Keratinocyte (primary cell): ENCODE results near the gene UTF1.

ENCODE experiments used
- CTCF ChIP-seq, 3 experiments: IDR thresholded peaks in 1 of 3; conservative IDR thresholded peaks in 1 of 3; optimal IDR thresholded peaks in 1 of 3; 2 replicates in 2 of 3; 3 replicates in 1 of 3; pipeline versions ENCODE3 to v1.5.1; 2011; ENCODE audit warnings: low read length in 3 of 3, mild to moderate bottlenecking in 3 of 3, moderate library complexity in 2 of 3, control low read depth in 1 of 3, inconsistent platforms in 1 of 3; ENCODE audit not compliant: insufficient read depth in 2 of 3; ENCODE audit errors: extremely low read depth in 1 of 3
- EZH2 ChIP-seq: IDR thresholded peaks from one replicate; pipeline ENCODE4 v1.6.1; 2012; ENCODE audit warnings: inconsistent platforms, mild to moderate bottlenecking, low read length, moderate library complexity

GRCh38 chr10:133182190-133182589 lies 47.8 kb upstream of the UTF1 start:
- TF ChIP-seq CTCF (optimal IDR thresholded peaks at IDR 0.05 in 1 of 3, IDR thresholded peaks at IDR 0.05 in 1 of 3, conservative IDR thresholded peaks at IDR 0.05 in 1 of 3; ENCODE audit: extremely low read depth in 1 of 3, insufficient read depth in 2 of 3, low read length in 3 of 3) (no peak), EZH2 (no peak)
